ENCODE results near the gene KCNG1. TPM values are rescaled to one million over a fixed set of nuclear protein-coding genes. Genes with fewer than 3 reads are reported as not detected.
A peak's percentile ranks its signal among the peaks of the same experiment; 100 is the strongest.

KCNG1 gene
- total and polyA plus RNA-seq, 2 of the 8 experiments (the other 6 are each of a cell fraction or from before 2014, with no cell fraction given): 16.0 to 18.0 TPM

GRCh38 chr20:51070621-51071020, 47.7 kb upstream of the KCNG1 start (continued):
- TF ChIP-seq, protein P1, sequence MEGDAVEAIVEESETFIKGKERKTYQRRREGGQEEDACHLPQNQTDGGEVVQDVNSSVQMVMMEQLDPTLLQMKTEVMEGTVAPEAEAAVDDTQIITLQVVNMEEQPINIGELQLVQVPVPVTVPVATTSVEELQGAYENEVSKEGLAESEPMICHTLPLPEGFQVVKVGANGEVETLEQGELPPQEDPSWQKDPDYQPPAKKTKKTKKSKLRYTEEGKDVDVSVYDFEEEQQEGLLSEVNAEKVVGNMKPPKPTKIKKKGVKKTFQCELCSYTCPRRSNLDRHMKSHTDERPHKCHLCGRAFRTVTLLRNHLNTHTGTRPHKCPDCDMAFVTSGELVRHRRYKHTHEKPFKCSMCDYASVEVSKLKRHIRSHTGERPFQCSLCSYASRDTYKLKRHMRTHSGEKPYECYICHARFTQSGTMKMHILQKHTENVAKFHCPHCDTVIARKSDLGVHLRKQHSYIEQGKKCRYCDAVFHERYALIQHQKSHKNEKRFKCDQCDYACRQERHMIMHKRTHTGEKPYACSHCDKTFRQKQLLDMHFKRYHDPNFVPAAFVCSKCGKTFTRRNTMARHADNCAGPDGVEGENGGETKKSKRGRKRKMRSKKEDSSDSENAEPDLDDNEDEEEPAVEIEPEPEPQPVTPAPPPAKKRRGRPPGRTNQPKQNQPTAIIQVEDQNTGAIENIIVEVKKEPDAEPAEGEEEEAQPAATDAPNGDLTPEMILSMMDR (IDR thresholded peaks at IDR 0.05; ENCODE audit: control extremely low read depth in 1 of 3, insufficient read depth in 1 of 3, low read depth in 1 of 3, low read length in 3 of 3): peak in 2 of 3 experiments; percentile 8 to 36; a peak in 2 of 4 replicates
- TF ChIP-seq, protein P2, sequence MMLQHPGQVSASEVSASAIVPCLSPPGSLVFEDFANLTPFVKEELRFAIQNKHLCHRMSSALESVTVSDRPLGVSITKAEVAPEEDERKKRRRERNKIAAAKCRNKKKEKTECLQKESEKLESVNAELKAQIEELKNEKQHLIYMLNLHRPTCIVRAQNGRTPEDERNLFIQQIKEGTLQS (IDR thresholded peaks at IDR 0.05; ENCODE audit: insufficient read depth, low read depth, low read length): no peak
- peak; percentile 18 to 33; a peak in 2 of 4 replicates for TF ChIP-seq RAD21 (IDR thresholded peaks at IDR 0.05 in 1 of 2, conservative IDR thresholded peaks at IDR 0.05 in 1 of 2; ENCODE audit: low read depth in 2 of 2, low read length in 2 of 2)

Measured in H1 (cell line).